Measurements from ENCODE around the gene TTC39B. TPM values are rescaled to one million over a fixed set of nuclear protein-coding genes. Genes with fewer than 3 reads are reported as not detected.
A peak's percentile ranks its signal among the peaks of the same experiment; 100 is the strongest.

Gene TTC39B
- total RNA-seq, 1 experiment from 2014 or later: 7.4 TPM

DNA sequence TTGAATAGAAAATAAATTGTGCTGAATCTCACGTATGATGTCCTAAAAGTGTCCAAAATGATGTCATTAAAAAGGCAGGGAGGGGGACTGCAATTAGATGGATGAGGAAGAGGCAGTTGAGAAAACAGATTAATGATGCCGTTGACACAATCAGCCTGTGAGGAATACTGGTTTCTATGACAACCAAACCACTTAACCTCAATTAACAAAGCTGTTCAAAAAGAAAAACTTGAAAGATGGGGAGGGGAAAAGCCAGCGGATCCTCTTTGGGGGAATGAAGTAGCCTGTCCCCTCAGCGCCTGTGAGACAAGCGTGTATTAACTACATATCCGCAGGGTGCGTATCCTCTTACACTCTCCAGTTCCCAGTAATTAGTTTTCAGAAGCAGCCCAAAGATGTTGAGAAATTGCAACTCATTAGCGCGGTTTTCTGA is 160.7 kb downstream of the TTC39B start:
- no peak overlapping the region for H3K4me3 ChIP-seq (replicated peaks in 1 of 2; ENCODE audit: low read depth in 1 of 2, low read length in 2 of 2)
- no peaks in the 10 kb centered on the region for H3K36me3 ChIP-seq (ENCODE audit: control insufficient read depth in 1 of 2, insufficient read depth in 2 of 2, low read length in 2 of 2)
- no peaks in the 10 kb centered on the region for H3K27me3 ChIP-seq (ENCODE audit: insufficient read depth, low read length)
- H3K4me2 ChIP-seq (ENCODE audit: low read length): no peak overlapping the region
- DNase-seq (ENCODE audit: low read depth, low spot score) (no peak), ATAC-seq (no peak)
- ChIA-PET POLR2A (no interaction called here), RAD21 (ENCODE audit: low non-redundant PET in 1 of 2, low total read pairs in 2 of 2, uncharacterized antibody in 2 of 2, unreplicated experiment in 2 of 2) (no interaction called here), CTCF (interaction anchor here (2.3 kb wide), 1 partner anchor 11 kb away, joined by 6 read pairs; no protein-coding TSS in a partner anchor)
- H3K9me3 ChIP-seq (ENCODE audit: control insufficient read depth in 1 of 2, insufficient read depth in 1 of 2, low read depth in 1 of 2, low read length in 2 of 2): no peaks in the 10 kb centered on the region
- no peaks in the 10 kb centered on the region for H3K79me2 ChIP-seq (ENCODE audit: insufficient read depth, low read length)
- no peak overlapping the region for H2AFZ ChIP-seq (ENCODE audit: low read depth, low read length, poor library complexity, severe bottlenecking)
- no TSS peak for BruUV-seq (replicated peaks)
- peaks cover 0 to 7% of the 10 kb centered on the region in 2 experiments; a peak in 1 of 4 replicates for H3K4me1 ChIP-seq (ENCODE audit: control insufficient read depth in 1 of 2, insufficient read depth in 2 of 2, low read length in 2 of 2)
- H3K27ac ChIP-seq (ENCODE audit: low read depth, low read length): no peak overlapping the region
- TF ChIP-seq ZNF274 (IDR thresholded peaks at IDR 0.05; ENCODE audit: low read depth, low read length): no peak
- TF ChIP-seq JUND (IDR thresholded peaks at IDR 0.05): no peak
- H3K9me2 ChIP-seq (ENCODE audit: insufficient read depth): no peaks in the 10 kb centered on the region
- H4K20me1 ChIP-seq (ENCODE audit: insufficient read depth): no peaks in the 10 kb centered on the region
- no peak overlapping the region for H3K9ac ChIP-seq (ENCODE audit: low read length)
- intact Hi-C loops (cut with micrococcal nuclease): no loop called here

DNA sequence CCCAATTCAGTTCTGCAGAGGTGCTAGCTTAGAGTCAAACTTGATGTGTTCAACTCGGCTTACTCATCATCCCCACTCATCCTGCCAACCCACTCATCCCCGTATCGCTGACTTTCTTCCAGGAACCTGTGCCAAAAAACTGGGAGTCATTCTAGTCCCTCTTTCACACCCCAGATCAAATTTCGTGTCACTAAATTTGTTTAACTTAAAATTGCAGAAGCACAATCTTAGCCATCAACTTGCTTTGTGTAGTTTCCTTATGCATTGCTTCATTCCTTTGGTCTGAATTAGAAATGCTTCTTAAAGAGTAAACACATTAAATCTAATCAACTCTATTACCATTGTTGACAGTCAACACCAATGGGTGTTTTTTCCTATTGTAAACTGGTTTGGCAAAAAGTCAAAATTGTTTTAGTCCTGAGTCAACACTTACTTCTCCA is 162.4 kb downstream of the TTC39B start:
- Histone ChIP-seq H3K27ac (ENCODE audit: low read depth, low read length) (no peak overlapping the region), H2AFZ (ENCODE audit: low read depth, low read length, poor library complexity, severe bottlenecking) (no peak overlapping the region), H3K9me3 (ENCODE audit: control insufficient read depth in 1 of 2, insufficient read depth in 1 of 2, low read depth in 1 of 2, low read length in 2 of 2) (no peaks in the 10 kb centered on the region), H3K4me1 (ENCODE audit: control insufficient read depth in 1 of 2, insufficient read depth in 2 of 2, low read length in 2 of 2) (peaks cover 0 to 7% of the 10 kb centered on the region in 2 experiments; a peak in 1 of 4 replicates), H4K20me1 (ENCODE audit: insufficient read depth) (no peaks in the 10 kb centered on the region), H3K9me2 (ENCODE audit: insufficient read depth) (no peaks in the 10 kb centered on the region), H3K27me3 (ENCODE audit: insufficient read depth, low read length) (no peaks in the 10 kb centered on the region), H3K79me2 (ENCODE audit: insufficient read depth, low read length) (no peaks in the 10 kb centered on the region), H3K4me2 (ENCODE audit: low read length) (0 out of 2 replicates have a peak overlapping the region, but pooled peaks have one; percentile 17), H3K9ac (ENCODE audit: low read length) (no peak overlapping the region), H3K36me3 (ENCODE audit: control insufficient read depth in 1 of 2, insufficient read depth in 2 of 2, low read length in 2 of 2) (no peaks in the 10 kb centered on the region), H3K4me3 (replicated peaks in 1 of 2; ENCODE audit: low read depth in 1 of 2, low read length in 2 of 2) (no peak overlapping the region)
- intact Hi-C loops (cut with micrococcal nuclease): no loop called here
- DNase-seq (ENCODE audit: low read depth, low spot score) (peak; percentile 8), ATAC-seq (no peak)
- no TSS peak for BruUV-seq (replicated peaks)
- ChIA-PET RAD21 (ENCODE audit: low non-redundant PET in 1 of 2, low total read pairs in 2 of 2, uncharacterized antibody in 2 of 2, unreplicated experiment in 2 of 2) (no interaction called here), CTCF (interaction anchor here (1.5 to 2.3 kb wide), 2 partner anchors 9 to 10 kb away, joined by 4 to 6 read pairs; no protein-coding TSS in a partner anchor), POLR2A (no interaction called here)
- no peak for TF ChIP-seq EZH2phosphoT487 (IDR thresholded peaks at IDR 0.05; ENCODE audit: borderline replicate concordance)
- peak; percentile 27; the same call in 1 of the 2 replicates for TF ChIP-seq FOSL1 (IDR thresholded peaks at IDR 0.05; ENCODE audit: low read depth)
- TF ChIP-seq ZNF274 (IDR thresholded peaks at IDR 0.05; ENCODE audit: low read depth, low read length): no peak
